ENCODE measurements around the gene ATXN3.

The ATXN3 gene

DNA sequence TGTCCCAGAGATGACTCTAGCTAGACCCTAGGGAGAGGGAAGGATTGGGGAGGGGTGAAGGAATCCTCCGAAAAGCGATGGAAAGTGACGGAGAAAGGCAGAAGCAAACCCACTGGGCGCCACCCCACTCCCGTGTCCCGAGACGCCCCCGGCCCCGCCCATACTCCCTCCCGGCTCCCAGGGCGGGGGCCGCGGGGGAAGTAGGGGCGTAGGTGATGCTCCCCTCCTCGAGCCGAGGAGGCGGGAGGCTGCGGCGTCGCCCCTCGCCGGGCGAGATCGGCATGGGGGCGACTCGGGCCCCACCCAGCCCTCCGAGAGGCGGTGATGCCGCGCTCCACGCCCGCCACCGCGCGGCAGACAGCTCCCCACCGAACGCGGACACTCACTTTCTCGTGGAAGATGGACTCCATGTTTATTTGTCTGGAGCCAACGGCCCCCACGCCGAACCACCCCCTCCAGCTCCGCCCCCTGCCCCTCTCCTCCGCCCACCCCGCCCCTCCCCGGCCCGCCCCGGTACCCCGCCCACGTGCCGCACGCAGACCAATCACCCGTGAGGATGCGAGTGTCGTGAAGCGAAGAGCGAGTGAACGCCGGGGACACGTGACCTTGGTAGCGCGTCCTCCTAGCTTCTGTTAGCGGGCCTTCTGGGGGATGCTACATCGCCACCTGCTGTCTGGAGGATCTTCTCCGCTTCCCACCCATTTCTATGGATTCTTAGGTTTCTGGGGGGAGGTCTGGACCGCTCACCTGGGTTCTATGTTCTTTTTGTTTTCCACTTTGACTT is at the start of gene ATXN3:
TSS of gene ATXN3 (minus strand) at position 440 of the 784 bp plus-strand sequence. CDS start at position 410, 30 bp downstream.
- DNase-seq (ENCODE audit: low spot score), result peak; percentile 98

DNA sequence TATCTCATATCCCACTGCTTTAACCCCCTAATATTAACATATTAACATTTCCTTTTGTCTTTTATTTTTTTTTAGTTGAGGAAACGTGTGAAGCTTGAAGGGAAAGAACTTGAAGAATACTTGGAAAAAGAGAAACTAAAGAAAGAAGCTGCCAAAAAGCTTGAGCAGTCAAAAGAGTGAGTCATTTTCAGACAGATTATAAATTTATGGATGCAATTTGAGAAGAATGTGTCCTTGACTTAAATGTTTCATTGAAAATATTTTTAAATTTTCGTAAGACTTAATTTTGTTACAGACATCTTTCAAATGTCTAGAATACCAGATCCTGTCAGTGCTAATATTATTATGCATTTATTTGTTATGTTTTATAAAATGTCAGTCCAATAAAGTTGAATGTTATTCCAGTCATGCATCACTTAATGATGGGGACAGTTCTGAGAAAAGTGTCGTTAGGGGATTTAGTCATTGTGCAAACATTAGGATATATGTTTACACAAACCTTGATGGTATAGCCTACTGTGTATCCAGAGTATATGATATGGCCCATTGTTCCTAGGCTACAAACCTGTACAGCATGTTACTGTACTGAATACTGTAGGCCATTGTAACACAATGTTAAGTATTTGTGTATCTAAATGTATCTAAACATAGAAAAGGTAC is 48.0 kb upstream of the ATXN3 start:
- DNase-seq (ENCODE audit: low spot score), result no peak

DNA sequence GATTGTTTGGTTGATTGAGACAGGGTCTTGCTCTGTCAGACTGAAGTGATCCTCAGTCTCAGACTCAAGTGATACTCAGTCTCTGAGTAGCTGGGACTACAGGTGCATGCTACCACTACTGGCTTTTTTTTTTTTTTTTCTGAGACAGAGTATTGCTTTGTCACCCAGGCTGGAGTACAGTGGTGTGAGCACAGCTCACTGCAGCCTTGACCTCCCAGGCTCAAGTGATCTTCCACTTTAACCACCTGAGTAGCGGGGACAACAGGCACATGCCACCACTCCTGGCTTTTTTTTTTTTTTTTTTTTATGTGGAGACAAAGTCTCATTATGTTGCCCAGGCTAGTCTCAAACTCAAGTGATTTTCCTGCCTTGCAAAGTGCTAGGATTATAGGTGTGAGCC is 47.2 kb upstream of the ATXN3 start:
- no peak for DNase-seq (ENCODE audit: low spot score)

DNA sequence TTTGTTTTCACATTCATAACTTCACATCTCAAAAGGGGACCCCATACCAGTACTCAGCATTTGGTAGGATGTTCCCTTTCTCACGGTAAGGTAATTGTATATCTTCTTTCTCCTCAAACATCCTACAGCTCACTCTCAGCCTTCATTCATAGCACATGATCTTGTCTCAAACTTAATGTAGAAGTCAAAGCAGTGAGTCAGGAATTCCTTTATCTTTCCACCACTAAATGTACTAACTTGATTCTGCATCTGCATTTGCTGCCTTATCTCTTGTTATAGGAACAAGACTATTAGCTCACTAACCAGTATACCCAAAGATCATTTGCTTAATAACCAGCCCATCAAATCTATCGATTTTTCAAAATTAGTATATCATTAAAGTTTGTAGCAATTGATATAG is 38.3 kb upstream of the ATXN3 start:
- no peak for DNase-seq (ENCODE audit: low spot score)

DNA sequence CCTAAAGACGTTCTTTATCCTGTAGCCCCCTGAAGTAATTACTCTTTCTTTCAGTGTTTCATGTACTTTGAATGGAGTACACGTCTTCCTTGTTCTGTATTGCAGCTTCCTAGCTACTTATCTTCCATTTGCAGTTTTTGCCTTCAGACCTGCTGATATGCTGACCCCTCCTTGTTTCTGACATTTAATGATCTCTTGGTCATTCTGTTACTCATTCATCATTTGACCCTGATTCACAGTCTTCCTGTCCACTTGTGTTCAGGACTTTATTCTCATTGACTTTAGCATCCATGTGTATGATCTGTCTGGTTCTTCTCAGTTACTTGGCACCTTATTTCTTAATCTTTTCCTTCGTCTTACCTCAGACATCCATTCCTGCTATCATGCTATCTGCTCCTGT is 37.6 kb upstream of the ATXN3 start:
- DNase-seq (ENCODE audit: low spot score), result no peak

DNA sequence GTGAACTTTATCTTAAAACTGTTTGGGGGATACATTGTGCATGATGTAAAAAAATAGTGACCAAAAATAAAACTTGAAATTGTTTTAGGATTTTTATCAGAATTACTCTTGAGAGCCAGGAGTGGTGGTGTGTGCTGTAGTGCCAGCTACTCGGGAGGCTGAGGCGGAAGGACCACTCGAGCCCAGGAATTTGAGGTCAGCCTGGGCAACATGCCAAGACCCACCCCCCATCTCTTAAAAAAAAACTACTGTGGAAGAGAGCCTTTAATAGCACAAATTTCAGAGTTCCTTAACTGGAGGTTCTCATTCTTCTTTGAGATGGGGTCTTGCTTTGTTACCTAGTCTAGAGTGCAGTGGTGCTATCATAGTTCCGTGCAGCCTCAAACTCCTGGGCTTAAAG is 36.9 kb upstream of the ATXN3 start:
- DNase-seq (ENCODE audit: low spot score), result no peak

DNA sequence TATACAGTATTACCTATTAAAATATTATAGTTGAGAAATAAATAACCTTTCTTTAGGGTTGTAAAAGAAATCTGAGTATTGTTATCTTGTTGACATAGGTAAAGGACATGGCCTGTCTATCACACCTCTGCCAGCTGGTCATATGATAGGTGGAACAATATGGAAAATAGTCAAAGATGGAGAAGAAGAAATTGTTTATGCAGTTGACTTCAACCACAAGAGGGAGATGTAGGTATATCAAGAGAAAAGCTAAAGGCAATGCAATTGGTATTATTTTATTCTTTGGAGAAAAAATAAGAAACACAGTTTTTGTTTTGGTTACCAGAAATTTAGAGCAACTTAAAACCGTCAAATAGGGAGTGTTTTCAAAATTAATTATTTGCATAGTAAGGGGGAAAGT is 28.9 kb upstream of the ATXN3 start:
- DNase-seq (ENCODE audit: low spot score), result peak; percentile 51

DNA sequence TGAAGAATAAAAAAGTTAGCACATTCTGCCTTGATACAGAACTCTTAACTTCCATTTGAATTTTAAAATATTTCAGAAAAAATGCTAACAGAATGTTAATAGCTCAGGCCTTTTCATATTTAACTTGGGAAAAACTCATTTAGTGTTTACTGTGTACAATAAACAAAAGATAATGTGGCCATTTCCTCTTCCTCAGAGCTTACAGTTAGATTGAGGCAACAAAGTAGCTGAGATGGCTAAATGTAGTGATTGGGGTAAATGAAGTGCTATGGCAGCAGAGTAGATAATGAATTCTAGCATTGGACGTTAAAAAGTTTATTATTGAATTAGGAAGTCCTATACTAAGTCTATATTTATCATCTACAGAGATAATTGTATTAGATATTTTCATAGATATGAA is 28.1 kb upstream of the ATXN3 start:
- DNase-seq (ENCODE audit: low spot score), result no peak

DNA sequence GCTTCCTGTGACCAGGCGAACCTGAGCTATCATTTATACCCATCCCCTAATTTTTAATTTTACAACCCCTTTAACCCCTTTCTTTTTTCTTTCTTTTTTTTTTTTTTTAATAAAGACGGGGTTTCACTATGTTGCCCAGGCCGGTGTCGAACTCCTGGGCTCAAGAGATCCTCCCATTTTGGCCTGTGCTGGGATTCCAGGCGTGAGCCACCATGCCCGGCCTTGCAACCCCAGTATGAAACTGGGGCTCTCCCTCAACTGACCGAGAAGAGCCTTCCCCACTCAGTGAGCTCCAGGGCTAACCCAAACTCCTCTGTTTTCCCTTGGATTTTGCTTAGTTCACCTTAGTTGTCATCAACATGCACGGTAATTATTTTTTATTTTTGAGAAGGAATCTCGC is 16.4 kb upstream of the ATXN3 start:
- DNase-seq (ENCODE audit: low spot score), result no peak

DNA sequence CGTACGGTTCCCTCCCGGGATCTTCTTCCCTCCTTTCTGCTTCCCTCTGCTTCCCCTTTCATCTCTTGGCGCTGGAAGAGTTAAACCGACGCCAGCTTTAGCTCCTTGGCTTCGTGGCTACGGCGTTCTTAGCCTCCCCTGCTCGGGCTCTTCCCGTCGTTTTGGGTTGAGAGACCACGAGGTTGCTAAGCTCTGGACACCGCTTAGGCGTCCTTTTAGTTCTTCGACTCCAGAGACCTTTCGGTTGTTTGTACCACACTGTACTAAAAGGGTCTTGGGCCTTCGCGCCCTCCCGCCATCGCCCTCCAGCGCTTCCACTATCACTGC is 15.9 kb upstream of the ATXN3 start:
- peak; percentile 51 for DNase-seq (ENCODE audit: low spot score)

DNA sequence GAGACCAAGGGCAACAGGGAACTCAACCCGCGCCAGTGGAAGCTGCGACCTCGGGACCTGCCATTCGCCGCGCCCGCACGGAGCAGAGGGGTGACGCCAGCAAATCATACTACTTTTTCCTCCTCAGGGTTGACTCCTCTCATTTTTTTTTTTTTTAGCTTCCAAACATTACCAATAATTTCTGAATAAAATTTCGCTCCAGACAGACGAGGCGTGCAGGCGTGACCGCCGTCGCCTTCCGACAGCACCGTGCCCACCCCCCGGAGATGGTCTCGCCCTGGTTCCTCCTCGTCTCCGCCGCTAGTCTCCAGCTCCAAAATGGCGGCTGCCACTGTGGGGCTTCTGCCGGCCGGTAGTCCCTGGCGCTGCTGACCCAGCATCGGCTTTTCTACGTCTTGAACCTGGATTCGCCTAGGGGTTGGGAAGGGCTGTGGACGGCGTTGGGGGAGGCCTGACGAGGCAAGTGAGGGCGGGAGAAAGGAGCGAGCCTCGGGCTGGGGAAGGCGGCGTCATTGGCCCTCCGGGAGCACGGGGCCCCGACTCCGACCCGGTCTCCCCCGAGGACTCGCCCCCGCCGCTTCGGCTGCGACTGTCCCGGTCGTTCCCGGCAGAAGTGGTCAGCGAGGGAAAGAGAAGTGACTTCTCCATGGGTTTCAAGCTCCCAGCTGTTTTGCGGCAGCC is 15.4 kb upstream of the ATXN3 start, which contains the start of the genes CPSF2 and NDUFB1:
TSS of gene CPSF2 (plus strand) at position 300 of the 681 bp plus-strand sequence. CDS start 9,016 bp downstream, outside the sequence.
TSS of gene NDUFB1 (minus strand) at position 37 of the 681 bp plus-strand sequence. CDS start 4,069 bp downstream, outside the sequence.
- peak; percentile 84 for DNase-seq (ENCODE audit: low spot score)

DNA sequence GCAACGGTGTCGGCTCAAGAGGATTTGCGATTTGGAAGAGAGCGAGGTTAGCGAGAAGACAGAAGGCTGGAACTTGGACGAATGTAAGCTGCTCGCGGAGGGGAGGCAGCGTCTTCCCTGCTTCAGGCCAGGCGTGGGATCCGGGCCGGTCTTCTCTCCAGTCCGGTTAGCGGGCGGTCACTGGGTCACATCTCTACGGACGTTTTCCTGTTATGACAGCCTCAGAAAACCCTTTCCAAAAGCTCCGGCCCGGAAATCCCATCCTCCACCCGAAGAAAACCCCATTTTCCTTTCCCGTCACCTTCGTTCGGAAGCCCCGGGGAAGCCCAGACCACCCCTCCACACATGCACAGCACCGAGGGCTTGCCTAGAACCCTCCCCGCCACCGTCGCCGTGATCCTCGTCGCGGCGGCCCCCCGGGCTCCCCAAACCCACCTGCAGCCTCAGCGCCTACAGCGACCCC is 14.9 kb upstream of the ATXN3 start:
- peak; percentile 37 for DNase-seq (ENCODE audit: low spot score)

DNA sequence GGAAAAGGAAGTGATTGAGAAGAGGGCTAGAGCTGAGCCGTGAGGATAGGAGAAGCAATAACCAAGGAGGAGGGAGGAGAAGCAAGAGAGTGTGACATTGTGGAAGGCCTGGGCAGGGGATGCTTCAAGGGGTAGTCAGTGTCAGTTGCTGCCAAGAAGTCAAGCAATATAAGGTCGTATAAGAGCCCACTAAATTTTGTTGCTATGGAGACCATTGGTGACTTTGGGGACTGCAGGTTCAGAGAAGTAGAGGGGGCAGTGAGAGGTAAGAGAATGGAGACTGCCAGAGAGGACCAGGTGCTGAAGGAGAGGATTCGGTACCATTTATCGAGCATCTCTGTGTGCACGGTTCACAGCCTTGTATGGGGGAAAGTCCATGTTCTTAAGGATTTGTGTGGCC is 3.1 kb upstream of the ATXN3 start:
- DNase-seq (ENCODE audit: low spot score), result peak; percentile 31

DNA sequence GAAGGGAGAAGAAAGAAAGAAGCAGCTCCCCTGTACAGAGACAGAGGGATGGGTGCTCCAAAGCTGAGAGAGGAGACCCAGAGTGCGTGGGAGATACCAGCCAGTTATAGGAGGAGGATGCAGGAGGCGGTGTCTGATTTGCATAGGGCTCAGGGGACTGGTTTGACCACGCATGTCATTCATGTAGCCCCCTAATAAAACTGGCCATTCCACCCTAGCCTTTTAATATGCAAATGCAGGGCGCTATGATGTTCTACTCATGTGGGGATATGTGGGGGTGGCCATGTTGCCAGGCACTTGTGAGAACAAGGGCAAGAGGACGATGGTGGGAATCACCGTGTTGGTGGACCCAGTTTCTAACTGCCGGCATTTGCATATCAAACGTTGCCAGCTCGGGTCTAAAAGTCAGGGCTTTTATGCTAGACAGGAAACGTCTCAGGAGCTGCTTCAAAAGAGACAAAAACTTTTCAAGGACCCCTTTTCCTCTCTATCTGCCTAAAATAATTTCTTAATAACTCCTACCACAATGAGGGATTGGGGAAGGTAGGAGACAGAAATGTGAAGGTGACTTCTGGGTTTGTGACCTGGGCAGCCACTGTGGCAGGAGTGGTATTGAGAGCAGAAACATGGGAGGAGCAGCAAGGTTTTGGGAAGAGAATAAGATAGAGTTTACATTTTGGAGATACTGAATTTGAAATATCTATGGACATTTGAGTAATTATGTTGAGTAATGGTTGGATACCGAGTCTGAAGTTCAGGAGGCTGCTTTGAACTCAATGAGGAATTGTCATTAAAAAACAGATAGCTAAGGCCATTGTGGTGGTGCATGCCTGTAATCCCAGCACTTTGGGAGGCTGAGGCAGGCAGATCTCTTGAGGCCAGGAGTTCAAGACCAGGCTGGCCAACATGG is 2.2 kb upstream of the ATXN3 start:
- peak; percentile 83 for DNase-seq (ENCODE audit: low spot score)

DNA sequence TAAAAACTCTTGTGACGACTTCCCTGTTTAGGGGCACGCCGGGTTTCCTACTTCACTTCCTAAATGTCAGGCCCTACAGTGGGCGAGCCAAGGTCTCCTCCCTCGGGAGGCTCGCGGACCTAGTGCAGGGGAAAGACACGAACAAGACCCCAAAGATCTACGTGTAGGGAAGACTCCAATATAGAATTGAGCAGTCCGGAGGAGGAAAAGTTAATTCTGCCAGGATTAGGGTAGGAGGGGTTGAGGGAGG is 564 bp downstream of the ATXN3 start:
- DNase-seq (ENCODE audit: low spot score), result no peak

DNA sequence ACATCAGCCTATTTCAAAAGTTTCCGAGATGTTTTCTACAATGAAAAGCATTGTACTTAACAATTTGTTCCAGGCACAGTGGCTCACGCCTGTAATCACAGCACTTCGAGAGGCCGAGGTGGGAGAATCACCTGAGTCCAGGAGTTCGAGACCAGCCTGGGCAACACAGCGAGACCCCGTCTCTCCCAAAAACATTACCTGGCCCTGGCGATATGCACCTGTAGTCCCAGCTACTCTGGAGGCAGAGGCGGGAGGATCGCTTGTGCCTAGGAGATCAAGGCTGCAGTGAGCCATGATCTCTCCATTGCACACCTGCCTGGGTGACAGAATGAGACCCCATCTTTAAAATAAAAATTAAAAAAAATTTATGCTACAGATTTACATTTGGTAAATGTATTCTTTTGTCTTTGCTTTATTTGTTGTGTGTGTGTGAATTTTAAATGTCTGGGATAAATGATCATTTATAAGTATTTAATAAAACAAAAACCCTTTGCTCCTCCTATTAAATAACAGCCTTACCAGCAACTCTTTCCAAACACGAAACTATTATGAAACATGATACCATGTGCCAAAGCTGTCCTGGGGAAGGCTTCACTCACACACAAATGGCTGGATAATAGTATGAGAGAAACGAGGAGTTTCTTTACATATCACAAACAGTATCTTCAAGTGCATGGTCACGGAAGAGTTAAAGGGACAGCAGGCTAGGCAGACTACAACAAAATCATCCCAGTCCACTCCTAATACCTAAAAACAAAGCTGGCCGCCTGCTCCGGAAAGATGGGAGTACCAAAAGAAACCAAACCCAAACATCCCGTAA is 1.1 kb downstream of the ATXN3 start:
- no peak for DNase-seq (ENCODE audit: low spot score)

DNA sequence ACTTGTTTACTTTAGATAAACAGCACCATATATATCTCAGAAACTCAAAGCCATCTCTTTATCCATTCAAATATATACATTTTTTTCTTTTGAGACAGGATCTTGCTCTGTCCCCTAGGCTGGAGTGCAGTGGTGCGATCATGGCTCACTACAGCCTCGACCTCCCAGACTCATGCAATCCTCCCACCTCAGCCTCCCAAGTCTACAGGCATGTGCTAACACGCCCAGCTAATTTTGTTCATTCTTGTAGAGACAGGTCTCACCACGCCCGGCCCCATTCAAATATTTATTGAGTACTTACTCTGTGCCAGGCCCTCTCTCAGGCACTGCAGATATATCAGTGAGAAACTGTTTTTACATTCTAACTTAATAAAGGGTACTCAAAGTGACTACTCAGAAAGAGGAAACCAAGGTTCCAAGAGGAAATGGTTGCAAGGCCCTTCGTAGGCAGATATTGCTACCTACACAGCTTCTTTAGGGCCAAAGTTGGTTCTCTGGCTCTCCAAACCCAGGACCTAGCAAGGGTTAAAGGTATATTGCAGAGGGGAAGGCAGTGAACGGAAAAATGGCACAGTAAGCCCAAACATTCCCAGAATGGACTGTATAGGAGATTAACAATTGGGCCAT is 2.9 kb downstream of the ATXN3 start:
- no peak for DNase-seq (ENCODE audit: low spot score)

DNA sequence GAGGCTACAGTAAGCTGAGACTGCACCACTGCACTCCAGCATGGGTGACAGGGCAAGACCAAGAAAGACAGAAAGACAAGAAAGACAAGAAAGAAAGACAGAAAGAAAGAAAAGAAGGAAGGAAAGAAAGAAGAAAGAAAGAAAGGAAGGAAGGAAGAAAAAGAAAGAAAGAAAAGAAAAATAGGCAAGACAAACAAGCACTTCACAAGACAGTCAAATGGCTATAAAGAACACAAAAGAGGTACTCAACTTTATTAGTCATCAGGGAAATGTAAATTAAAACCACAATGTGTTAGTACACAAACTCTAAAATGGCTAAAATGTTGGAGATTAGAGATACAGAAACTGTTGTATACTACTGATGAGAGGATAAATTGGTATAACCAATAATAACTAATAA is 6.6 kb downstream of the ATXN3 start:
- DNase-seq (ENCODE audit: low spot score), result no peak

DNA sequence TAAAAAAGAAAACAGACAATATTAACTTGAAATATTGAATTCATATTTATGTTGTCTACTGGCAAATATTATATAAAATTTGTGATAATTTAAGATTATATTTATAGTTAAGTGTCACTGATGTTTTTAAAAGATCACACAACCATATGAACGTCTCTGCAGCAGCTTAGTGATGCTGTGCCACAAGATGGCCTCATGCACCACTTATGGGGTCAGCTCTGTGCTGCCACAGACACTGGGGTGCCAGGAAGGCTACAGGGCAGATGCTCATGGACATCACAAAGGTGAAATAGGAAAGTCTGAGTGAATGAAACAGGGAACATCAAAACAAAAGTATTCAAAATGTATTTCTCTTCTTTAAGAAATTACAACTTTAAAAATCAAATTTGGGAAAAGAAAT is 13.1 kb downstream of the ATXN3 start:
- no peak for DNase-seq (ENCODE audit: low spot score)

DNA sequence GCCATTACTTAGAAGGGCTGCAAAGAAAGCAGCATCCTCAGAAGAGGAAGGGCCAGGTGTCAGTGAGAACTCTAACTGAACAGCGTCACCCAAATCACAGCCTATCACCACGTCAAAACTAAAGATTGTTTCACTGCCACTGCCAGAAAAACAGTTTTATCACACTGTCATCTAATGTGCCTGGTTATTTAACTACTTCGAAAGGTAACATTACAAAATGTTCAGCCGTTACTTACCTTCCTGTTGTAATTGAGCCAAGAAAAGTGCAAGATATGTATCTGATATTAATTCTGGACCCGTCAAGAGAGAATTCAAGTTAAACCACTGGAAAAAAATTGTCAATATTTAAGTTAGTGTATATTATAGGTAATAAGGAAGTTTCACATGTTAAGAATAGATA is 17.9 kb downstream of the ATXN3 start:
- no peak for DNase-seq (ENCODE audit: low spot score)

DNA sequence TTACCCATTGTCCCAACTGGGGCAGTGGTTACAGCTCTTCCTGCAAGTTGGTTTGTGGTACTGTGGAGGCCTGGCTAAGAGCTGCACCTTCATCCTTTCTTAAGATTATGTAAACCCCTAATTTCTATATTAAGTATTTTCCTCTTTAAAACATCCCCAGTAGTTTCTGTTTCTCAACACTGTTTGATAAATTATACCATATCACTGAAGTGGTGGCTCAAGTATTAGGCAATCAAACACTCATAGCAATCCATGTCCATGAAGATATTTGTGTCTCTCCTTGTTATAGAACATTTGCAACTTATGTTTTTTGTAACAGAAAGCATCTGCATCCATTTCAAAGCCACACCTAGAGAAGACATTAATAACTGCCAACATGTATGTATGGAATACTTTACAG is 31.8 kb downstream of the ATXN3 start:
- no peak for DNase-seq (ENCODE audit: low spot score)

Data from NAMALWA (cell line).